Stimulated activated CD4-positive, alpha-beta T cell treated with anti-CD3 and anti-CD28 coated beads, Interleukin-4, amount 100 ng/mL, for 48 hours (primary cell): ENCODE measurements around the gene TYW1B.
"Not testable (repeated sequence)": the region's sequence is repeated elsewhere in the genome, so short reads cannot be mapped to it uniquely, and the experiment has no call there.

Experiments
- DNase-seq, 2 donors: peaks; one replicate each; pipeline ENCODE4 v3.0.0-alpha.2; 2020; ENCODE audit warnings: low read depth in 2 of 2

Gene TYW1B

GRCh38 chr7:72559546-72559945 lies 268.5 kb downstream of the TYW1B start:
- not testable (repeated sequence) for DNase-seq

GRCh38 chr7:72556733-72557132 lies 271.3 kb downstream of the TYW1B start:
- DNase-seq, result not testable (repeated sequence)

GRCh38 chr7:72555238-72555637 lies 272.8 kb downstream of the TYW1B start:
- not testable (repeated sequence) for DNase-seq

GRCh38 chr7:72554401-72554800 lies 273.6 kb downstream of the TYW1B start:
- not testable (repeated sequence) for DNase-seq

- not testable (repeated sequence) for DNase-seq
These were observed 277.5 kb downstream of the TYW1B start for GRCh38 chr7:72550454-72550853.

GRCh38 chr7:72546586-72547237 lies 281.3 kb downstream of the TYW1B start:
- DNase-seq, result not testable (repeated sequence)

- DNase-seq, result not testable (repeated sequence)
These were observed 283.5 kb downstream of the TYW1B start for GRCh38 chr7:72544531-72544930.

- no peak for DNase-seq
These were observed 287.1 kb downstream of the TYW1B start for GRCh38 chr7:72540923-72541322.

- DNase-seq, result no peak
These were observed 287.8 kb downstream of the TYW1B start for GRCh38 chr7:72540106-72540611.

GRCh38 chr7:72539702-72540101 lies 288.3 kb downstream of the TYW1B start:
- no peak for DNase-seq

- no peak for DNase-seq
These were observed 289.1 kb downstream of the TYW1B start for GRCh38 chr7:72538856-72539255.

- no peak for DNase-seq
These were observed 289.9 kb downstream of the TYW1B start for GRCh38 chr7:72538147-72538546.

- not testable (repeated sequence) for DNase-seq
These were observed 292.0 kb downstream of the TYW1B start for GRCh38 chr7:72536038-72536437.

GRCh38 chr7:72531048-72531447 lies 297.0 kb downstream of the TYW1B start:
- DNase-seq, result not testable (repeated sequence)
